Right atrium auricular region (tissue), 2 donors: ENCODE measurements around the gene RAB11FIP4. TPM values are rescaled to one million over a fixed set of nuclear protein-coding genes. Genes with fewer than 3 reads are reported as not detected.
"Not testable (repeated sequence)": the region's sequence is repeated elsewhere in the genome, so short reads cannot be mapped to it uniquely, and the experiment has no call there.

Experiments
- DNase-seq: peaks from one replicate; pipeline ENCODE4 v3.0.0-alpha.2; 2019; ENCODE audit warnings: low spot score
- H3K27ac ChIP-seq, 2 donors: fragments of 200-600 bp; sonication (generic); 1 replicate in 1 of 2; 2 replicates in 1 of 2; pipeline ENCODE4 v1.5.1; 2016 to 2019
- H3K27me3 ChIP-seq, 2 donors: fragments of 200-600 bp; sonication (generic); one replicate each; pipeline versions ENCODE4 v1.5.1 to v1.6.0; 2017 to 2019
- H3K36me3 ChIP-seq: fragments of 200-600 bp; sonication (generic); one replicate; pipeline ENCODE4 v1.5.1; 2016
- H3K4me1 ChIP-seq, 2 donors: fragments of 200-600 bp; sonication (generic); one replicate each; pipeline versions ENCODE4 v1.5.1 to v1.6.0; 2017 to 2019
- H3K4me3 ChIP-seq, 2 donors: fragments of 200-600 bp; sonication (generic); 1 replicate in 1 of 2; 2 replicates in 1 of 2; pipeline ENCODE4 v1.5.1; 2017 to 2019; ENCODE audit warnings: mild to moderate bottlenecking in 1 of 2, moderate library complexity in 1 of 2
- H3K9me3 ChIP-seq, 2 donors: fragments of 200-600 bp; sonication (generic); one replicate each; pipeline ENCODE4 v1.5.1; 2019
- CTCF ChIP-seq, 2 donors: fragments of 200-600 bp; sonication (generic); IDR thresholded peaks; one replicate each; pipeline ENCODE4 v1.5.1; 2019; ENCODE audit warnings: antibody characterized with exemption in 2 of 2
- total RNA-seq, 2 donors: library from RNA; depleted of rRNA; stranded (reverse); fragments of >200 nt; gene quantifications; one replicate each; pipeline ENCODE4 v1.1.0, GENCODE V29; 2016

RAB11FIP4 gene
- total RNA-seq, 2 donors from 2014 or later, result 4.4 to 7.2 TPM

GRCh38 chr17:31374094-31374447 lies 17.4 kb upstream of the RAB11FIP4 start:
- Histone ChIP-seq H3K4me1 (no peaks in the 10 kb centered on the region), H3K9me3 (no peaks in the 10 kb centered on the region), H3K36me3 (peaks cover 23% of the 10 kb centered on the region), H3K27ac (no peak overlapping the region), H3K27me3 (no peaks in the 10 kb centered on the region), H3K4me3 (no peak overlapping the region)
- no peak for TF ChIP-seq CTCF (IDR thresholded peaks at IDR 0.05)
- no peak for DNase-seq

- Histone ChIP-seq H3K4me1 (no peaks in the 10 kb centered on the region), H3K36me3 (peaks cover 23% of the 10 kb centered on the region), H3K4me3 (no peak overlapping the region), H3K27ac (no peak overlapping the region), H3K27me3 (no peaks in the 10 kb centered on the region), H3K9me3 (no peaks in the 10 kb centered on the region)
- no peak for TF ChIP-seq CTCF (IDR thresholded peaks at IDR 0.05)
- DNase-seq, result no peak
These were observed 17.0 kb upstream of the RAB11FIP4 start for GRCh38 chr17:31374503-31374902.

- DNase-seq, result no peak
- no peaks in the 10 kb centered on the region for H3K4me1 ChIP-seq
- no peak overlapping the region for H3K4me3 ChIP-seq
- H3K27me3 ChIP-seq, result no peaks in the 10 kb centered on the region
- peaks cover 15% of the 10 kb centered on the region for H3K36me3 ChIP-seq
- no peak for TF ChIP-seq CTCF (IDR thresholded peaks at IDR 0.05)
- H3K9me3 ChIP-seq, result no peaks in the 10 kb centered on the region
- H3K27ac ChIP-seq, result no peak overlapping the region
These were observed 12.8 kb upstream of the RAB11FIP4 start for GRCh38 chr17:31378638-31379037.

GRCh38 chr17:31379597-31380205 lies 11.8 kb upstream of the RAB11FIP4 start:
- no peaks in the 10 kb centered on the region for H3K9me3 ChIP-seq
- H3K4me3 ChIP-seq, result no peak overlapping the region
- peaks cover 7% of the 10 kb centered on the region for H3K36me3 ChIP-seq
- DNase-seq, result no peak
- no peaks in the 10 kb centered on the region for H3K27me3 ChIP-seq
- H3K27ac ChIP-seq, result no peak overlapping the region
- no peaks in the 10 kb centered on the region for H3K4me1 ChIP-seq
- no peak for TF ChIP-seq CTCF (IDR thresholded peaks at IDR 0.05)

- Histone ChIP-seq H3K27me3 (no peaks in the 10 kb centered on the region), H3K9me3 (no peaks in the 10 kb centered on the region), H3K27ac (no peak overlapping the region), H3K36me3 (peaks cover 5% of the 10 kb centered on the region), H3K4me3 (no peak overlapping the region), H3K4me1 (no peaks in the 10 kb centered on the region)
- DNase-seq, result no peak
- TF ChIP-seq CTCF (IDR thresholded peaks at IDR 0.05), result no peak
These were observed 10.3 kb upstream of the RAB11FIP4 start for GRCh38 chr17:31381165-31381668.

GRCh38 chr17:31382668-31383275 lies 8.7 kb upstream of the RAB11FIP4 start:
- not testable (repeated sequence) for H3K27me3 ChIP-seq, H3K4me3 ChIP-seq, H3K36me3 ChIP-seq, H3K4me1 ChIP-seq, H3K27ac ChIP-seq, H3K9me3 ChIP-seq
- peak; percentile 57 for DNase-seq

- not testable (repeated sequence) for H3K4me3 ChIP-seq, H3K36me3 ChIP-seq, H3K9me3 ChIP-seq, H3K4me1 ChIP-seq, H3K27ac ChIP-seq, H3K27me3 ChIP-seq, DNase-seq
These were observed 8.0 kb upstream of the RAB11FIP4 start for GRCh38 chr17:31383488-31383887.
